ENCODE data around the gene PHETA1.
"Not testable (repeated sequence)": the region's sequence is repeated elsewhere in the genome, so short reads cannot be mapped to it uniquely, and the experiment has no call there.

Gene PHETA1

DNA sequence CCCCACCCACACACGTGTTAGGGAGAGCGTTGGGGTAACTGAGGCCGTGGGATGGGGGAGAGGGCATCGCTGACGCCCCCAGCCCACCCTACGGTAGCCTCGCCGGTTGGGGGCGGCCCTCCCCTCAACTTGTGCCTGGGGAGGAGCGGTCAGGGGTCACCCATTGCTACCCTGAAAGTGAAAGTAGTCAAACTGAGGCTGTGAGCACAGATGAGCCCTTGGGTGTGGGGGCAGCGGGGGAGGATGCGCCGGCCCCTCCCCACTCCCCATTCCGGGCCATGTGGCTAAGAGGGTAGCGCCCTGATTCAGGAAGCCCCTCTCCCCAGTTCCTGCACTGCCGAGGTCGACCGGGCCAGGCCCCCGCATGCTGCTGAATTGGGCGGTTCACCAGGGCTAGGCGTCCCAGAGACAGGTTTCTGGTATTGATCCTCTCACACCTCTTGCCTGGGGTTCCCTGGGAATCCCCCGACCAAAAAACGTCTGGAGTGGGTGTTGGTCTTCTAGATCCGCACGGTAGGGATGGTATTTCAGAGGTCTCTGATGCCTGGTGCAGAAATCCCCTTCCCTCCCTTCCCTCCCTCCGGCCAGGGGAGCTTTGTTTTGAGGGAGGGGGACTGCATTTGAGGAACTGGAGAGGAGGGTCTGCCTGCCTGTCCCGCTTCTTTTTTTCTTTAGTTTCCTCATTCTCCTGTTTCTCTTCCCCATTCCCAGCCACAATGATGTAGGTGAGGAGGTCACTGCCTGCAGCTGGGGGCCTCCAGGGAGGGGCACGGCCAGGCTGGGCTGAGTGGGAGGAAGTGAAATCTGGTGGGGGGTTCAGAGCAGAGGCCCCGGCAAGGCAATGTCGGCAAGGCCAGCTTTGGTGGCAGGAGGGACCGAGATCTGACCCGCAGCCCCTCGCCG, 37.8 kb upstream of the PHETA1 start:
- H3K27me3 ChIP-seq = peaks cover 4% of the 10 kb centered on the region
- no peaks in the 10 kb centered on the region for H3K36me3 ChIP-seq
- H3K4me1 ChIP-seq (ENCODE audit: control insufficient read depth in 1 of 2, insufficient read depth in 1 of 2, low read depth in 1 of 2, low read length in 1 of 2) = peaks cover 77 to 80% of the 10 kb centered on the region in 2 experiments
- TF ChIP-seq, protein P1, sequence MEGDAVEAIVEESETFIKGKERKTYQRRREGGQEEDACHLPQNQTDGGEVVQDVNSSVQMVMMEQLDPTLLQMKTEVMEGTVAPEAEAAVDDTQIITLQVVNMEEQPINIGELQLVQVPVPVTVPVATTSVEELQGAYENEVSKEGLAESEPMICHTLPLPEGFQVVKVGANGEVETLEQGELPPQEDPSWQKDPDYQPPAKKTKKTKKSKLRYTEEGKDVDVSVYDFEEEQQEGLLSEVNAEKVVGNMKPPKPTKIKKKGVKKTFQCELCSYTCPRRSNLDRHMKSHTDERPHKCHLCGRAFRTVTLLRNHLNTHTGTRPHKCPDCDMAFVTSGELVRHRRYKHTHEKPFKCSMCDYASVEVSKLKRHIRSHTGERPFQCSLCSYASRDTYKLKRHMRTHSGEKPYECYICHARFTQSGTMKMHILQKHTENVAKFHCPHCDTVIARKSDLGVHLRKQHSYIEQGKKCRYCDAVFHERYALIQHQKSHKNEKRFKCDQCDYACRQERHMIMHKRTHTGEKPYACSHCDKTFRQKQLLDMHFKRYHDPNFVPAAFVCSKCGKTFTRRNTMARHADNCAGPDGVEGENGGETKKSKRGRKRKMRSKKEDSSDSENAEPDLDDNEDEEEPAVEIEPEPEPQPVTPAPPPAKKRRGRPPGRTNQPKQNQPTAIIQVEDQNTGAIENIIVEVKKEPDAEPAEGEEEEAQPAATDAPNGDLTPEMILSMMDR (IDR thresholded peaks at IDR 0.05) = no peak
- no peaks in the 10 kb centered on the region for H3K9me3 ChIP-seq
- peak overlapping the region; percentile 85 to 96 for H3K4me3 ChIP-seq (ENCODE audit: low read depth in 1 of 2, low read length in 1 of 2)
- peak overlapping the region; percentile 95 for H3K27ac ChIP-seq

DNA sequence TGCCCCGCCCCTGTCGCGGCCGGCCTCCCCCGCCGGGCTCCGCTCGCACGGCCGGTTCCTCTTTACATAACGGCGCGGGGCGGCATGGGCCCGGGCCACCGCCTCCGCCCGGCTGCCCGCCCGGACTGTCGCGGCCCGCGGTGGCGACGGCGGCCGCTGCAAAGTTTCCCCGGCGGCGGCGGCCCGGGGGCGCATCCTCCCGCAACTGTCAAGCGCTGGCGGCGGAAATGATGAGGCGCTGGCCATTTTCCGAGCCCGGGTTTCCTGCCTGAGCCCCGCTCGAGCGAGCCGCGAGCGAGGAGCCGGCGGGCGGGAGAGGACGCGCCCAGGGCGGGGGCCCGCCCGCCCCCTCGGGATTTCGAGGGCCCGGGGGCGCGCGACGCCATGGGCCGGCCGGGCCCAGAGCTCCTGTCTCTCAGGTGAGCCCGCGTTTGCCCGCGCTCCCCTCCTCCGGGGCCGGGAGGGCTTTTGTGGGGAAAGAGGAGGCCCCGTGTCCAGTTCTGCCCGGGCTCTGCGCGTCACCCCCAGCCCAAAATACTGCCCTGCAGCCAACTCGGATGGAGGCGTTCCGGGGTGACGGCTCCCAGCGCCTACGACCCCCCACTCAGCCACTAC, 37.1 kb upstream of the PHETA1 start, which contains the start of gene SH2B3:
Gene SH2B3 (plus strand): TSS at position 65 of the 615 bp plus-strand sequence. CDS start 12,223 bp downstream, outside the sequence.
- Histone ChIP-seq H3K9me3 (no peaks in the 10 kb centered on the region), H3K27me3 (peaks cover 4% of the 10 kb centered on the region), H3K4me3 (ENCODE audit: low read depth in 1 of 2, low read length in 1 of 2) (peak within 1 kb of the TSS; percentile 85 to 96), H3K4me1 (ENCODE audit: control insufficient read depth in 1 of 2, insufficient read depth in 1 of 2, low read depth in 1 of 2, low read length in 1 of 2) (peaks cover 72% of the 10 kb centered on the region in 2 experiments), H3K27ac (peak within 1 kb of the TSS; percentile 95), H3K36me3 (no peaks in the 10 kb centered on the region)
- TF ChIP-seq, protein P1 (IDR thresholded peaks at IDR 0.05) = no peak

DNA sequence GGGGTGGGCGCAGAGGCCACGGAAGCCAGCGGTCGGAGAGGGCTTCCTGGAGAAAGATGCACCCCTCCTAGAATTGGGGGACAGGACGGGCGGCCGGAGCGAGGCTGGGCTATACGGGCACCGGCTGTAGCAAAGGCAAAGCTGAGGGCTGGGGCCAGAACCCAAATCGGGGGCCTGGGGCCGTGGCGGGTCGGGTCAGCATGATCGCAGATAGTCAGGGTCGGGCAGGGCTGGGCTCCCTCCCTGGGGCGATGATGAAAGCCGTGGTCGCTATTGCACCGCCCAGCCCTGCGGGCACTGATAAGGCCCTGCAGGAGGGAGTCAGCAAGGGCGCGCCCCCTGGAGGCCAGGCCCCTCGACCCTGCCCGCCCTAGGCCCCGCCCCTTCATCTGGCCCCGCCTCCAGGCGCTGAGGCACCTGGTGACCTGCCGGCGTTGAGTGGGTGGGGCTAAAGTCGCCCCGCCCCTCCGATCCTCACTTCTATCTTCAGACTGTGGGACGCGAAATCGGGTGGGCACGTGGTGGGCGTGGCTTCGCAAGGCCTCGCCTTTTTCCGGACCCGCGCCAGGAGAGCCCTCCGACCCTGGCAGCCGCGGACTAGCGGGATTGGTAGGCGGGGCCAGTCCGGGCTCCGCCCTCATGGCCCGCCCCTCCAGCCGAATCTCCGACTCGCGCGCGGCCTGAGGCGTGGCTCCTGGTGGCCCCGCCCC, 36.4 kb upstream of the PHETA1 start:
- TF ChIP-seq, protein P1 (IDR thresholded peaks at IDR 0.05) = peak; percentile 66
- Histone ChIP-seq H3K9me3 (no peaks in the 10 kb centered on the region), H3K27me3 (peaks cover 4% of the 10 kb centered on the region), H3K36me3 (no peaks in the 10 kb centered on the region), H3K4me1 (ENCODE audit: control insufficient read depth in 1 of 2, insufficient read depth in 1 of 2, low read depth in 1 of 2, low read length in 1 of 2) (peaks cover 65 to 66% of the 10 kb centered on the region in 2 experiments), H3K27ac (peak overlapping the region; percentile 95), H3K4me3 (ENCODE audit: low read depth in 1 of 2, low read length in 1 of 2) (peak overlapping the region; percentile 85 to 96)

DNA sequence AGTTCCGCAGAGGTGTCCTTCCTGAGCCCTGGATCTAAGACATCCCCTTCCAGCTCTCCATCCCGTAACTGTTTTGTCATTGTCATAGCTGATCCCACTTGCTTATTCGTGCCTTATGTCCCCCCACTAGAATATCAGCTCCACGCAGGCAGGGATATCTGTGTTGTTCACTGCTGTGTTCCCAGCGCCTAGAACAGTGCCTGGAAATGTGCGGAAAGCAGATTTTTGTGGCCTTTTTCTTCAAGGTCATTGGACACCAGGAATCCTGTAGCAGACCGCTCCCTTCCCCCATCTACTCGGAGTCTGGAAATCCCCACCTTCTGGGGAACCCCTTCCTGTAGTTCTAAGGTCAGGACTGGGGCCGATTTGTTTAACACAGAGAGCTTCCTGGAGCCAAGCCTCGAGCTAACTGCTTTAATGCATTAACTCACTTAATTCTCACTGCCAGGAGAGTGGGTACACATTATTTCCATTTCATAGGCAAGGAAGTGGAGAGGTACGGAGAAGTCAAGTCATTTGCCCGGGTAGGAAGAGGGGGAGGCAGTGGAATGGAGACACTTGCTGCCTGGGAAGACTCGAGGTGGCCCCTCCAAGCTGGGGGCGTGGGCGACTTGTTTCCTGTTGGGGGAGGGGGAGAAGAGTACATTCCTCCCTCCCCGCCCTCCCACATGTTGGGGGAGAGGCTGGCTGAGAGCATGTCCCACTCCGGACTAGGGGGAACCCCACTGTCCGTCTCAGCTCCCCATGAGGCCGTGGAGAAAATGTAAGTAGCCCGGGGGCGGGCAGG, 35.7 kb upstream of the PHETA1 start:
- Histone ChIP-seq H3K36me3 (no peaks in the 10 kb centered on the region), H3K4me3 (ENCODE audit: low read depth in 1 of 2, low read length in 1 of 2) (peak overlapping the region; percentile 85 to 96), H3K27me3 (peaks cover 4% of the 10 kb centered on the region), H3K4me1 (ENCODE audit: control insufficient read depth in 1 of 2, insufficient read depth in 1 of 2, low read depth in 1 of 2, low read length in 1 of 2) (peaks cover 57 to 58% of the 10 kb centered on the region in 2 experiments), H3K27ac (peak overlapping the region; percentile 95), H3K9me3 (no peaks in the 10 kb centered on the region)
- TF ChIP-seq, protein P1 (IDR thresholded peaks at IDR 0.05) = no peak

DNA sequence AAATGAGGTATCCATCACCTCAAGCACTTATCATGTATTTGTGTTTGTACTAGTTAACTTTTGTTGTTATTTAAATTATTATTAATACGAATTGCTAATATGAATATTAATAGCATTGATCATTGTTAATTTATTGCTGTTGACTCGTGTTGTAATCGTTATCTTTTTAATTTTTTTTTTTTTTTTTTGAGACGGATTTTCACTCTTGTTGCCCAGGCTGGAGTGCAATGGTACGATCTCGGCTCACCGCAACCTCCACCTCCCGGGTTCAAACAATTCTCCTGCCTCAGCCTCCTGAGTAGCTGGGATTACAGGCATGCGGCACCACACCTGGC, 33.6 kb upstream of the PHETA1 start:
- H3K9me3 ChIP-seq, H3K27me3 ChIP-seq, H3K36me3 ChIP-seq: not testable (repeated sequence)
- Histone ChIP-seq H3K4me1 (ENCODE audit: control insufficient read depth in 1 of 2, insufficient read depth in 1 of 2, low read depth in 1 of 2, low read length in 1 of 2) (peaks cover 37% of the 10 kb centered on the region in 2 experiments), H3K27ac (peak overlapping the region; percentile 77), H3K4me3 (ENCODE audit: low read depth in 1 of 2, low read length in 1 of 2) (peak overlapping the region; percentile 57 to 70)
